ENCODE data around the gene FOXO3.

DNA sequence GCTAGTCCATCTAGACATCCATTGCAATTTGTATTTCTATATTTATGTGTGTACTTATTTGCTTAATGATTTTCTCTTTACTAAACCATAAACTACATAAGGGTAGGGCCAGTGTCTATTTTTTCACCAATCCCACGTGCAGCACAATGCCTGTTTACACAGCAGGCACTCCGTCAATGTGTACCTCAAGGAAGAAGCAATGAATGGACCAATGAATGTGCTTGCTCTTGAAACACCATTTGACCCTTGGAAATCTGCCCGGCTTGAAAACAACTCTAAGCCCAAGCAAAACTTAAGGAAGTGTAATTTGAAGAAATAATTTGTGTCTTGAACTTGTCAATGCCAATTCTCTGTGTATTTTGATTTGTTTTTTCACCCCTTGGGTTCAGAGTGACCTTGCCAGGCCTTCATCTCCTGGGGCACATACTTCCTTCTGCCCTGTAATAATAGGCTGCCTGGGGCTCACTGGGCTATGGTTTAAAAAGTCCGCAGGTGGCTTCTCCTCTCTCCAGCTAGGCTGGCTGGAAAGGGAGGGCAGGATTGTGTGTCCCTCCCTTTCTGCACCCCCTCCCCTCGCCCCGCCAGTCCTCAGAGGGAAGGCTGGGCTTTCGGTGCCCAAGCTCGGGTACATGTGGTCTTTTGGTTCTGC is 146.7 kb downstream of the FOXO3 start:
- TF ChIP-seq, protein P1, sequence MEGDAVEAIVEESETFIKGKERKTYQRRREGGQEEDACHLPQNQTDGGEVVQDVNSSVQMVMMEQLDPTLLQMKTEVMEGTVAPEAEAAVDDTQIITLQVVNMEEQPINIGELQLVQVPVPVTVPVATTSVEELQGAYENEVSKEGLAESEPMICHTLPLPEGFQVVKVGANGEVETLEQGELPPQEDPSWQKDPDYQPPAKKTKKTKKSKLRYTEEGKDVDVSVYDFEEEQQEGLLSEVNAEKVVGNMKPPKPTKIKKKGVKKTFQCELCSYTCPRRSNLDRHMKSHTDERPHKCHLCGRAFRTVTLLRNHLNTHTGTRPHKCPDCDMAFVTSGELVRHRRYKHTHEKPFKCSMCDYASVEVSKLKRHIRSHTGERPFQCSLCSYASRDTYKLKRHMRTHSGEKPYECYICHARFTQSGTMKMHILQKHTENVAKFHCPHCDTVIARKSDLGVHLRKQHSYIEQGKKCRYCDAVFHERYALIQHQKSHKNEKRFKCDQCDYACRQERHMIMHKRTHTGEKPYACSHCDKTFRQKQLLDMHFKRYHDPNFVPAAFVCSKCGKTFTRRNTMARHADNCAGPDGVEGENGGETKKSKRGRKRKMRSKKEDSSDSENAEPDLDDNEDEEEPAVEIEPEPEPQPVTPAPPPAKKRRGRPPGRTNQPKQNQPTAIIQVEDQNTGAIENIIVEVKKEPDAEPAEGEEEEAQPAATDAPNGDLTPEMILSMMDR (IDR thresholded peaks at IDR 0.05): no peak
- TF ChIP-seq POLR2A (IDR thresholded peaks at IDR 0.05): no peak

All from lower leg skin (tissue), 3 donors.